Rectal smooth muscle tissue (tissue), 1 donor: Measurements from ENCODE around the gene ANKRD1.

Experiments
- H3K27ac ChIP-seq: one replicate; pipeline ENCODE4 v1.7.0; 2013; ENCODE audit warnings: low read depth, low read length, inconsistent platforms
- H3K27me3 ChIP-seq: one replicate; pipeline ENCODE4 v1.7.0; 2013; ENCODE audit warnings: low read length; ENCODE audit not compliant: control insufficient read depth, insufficient read depth
- H3K36me3 ChIP-seq: one replicate; pipeline ENCODE4 v1.7.0; 2013; ENCODE audit warnings: low read length; ENCODE audit not compliant: control insufficient read depth, insufficient read depth
- H3K4me1 ChIP-seq: one replicate; pipeline ENCODE4 v1.7.0; 2013; ENCODE audit warnings: low read length; ENCODE audit not compliant: control insufficient read depth, insufficient read depth
- H3K4me3 ChIP-seq: one replicate; pipeline ENCODE4 v1.7.0; 2013; ENCODE audit warnings: low read length
- H3K9ac ChIP-seq: one replicate; pipeline ENCODE4 v1.7.0; 2013; ENCODE audit warnings: low read length

Gene ANKRD1

GRCh38 chr10:90920986-90921666 lies at the start of gene ANKRD1:
ANKRD1 (minus strand) TSS chr10:90921087; CDS start chr10:90921027, 60 bp downstream.
- Histone ChIP-seq H3K4me1 (no peaks in the 10 kb centered on the region), H3K4me3 (no peak within 1 kb of the TSS), H3K9ac (no peak within 1 kb of the TSS), H3K36me3 (no peaks in the 10 kb centered on the region), H3K27ac (no peak within 1 kb of the TSS), H3K27me3 (no peaks in the 10 kb centered on the region)

- H3K36me3 ChIP-seq: no peaks in the 10 kb centered on the region
- no peaks in the 10 kb centered on the region for H3K27me3 ChIP-seq
- H3K9ac ChIP-seq: no peak overlapping the region
- no peak overlapping the region for H3K4me3 ChIP-seq
- H3K27ac ChIP-seq: no peak overlapping the region
- no peaks in the 10 kb centered on the region for H3K4me1 ChIP-seq
Measured at GRCh38 chr10:90969947-90970673, 49.2 kb upstream of the ANKRD1 start.

DNA sequence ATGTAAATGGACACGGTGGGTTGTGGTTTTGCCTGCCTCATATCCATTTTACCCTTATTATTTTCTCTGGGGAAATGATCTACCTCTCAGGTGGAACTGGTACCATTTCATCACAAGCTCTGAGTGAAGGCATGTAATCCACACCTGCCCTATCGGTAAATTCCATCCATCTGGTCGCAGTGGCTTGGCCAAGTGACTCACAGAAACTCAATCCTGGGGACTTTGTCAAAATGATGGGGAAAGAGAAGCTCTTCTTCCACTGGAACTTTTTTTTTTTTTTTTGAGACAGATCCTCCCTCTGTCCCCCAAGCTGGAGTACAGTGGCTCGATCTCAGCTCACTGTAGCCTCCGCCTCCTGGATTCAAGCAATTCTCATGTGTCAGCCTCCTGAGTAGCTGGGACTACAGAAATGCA lies 48.2 kb upstream of the ANKRD1 start:
- Histone ChIP-seq H3K4me1 (no peaks in the 10 kb centered on the region), H3K27ac (no peak overlapping the region), H3K36me3 (no peaks in the 10 kb centered on the region), H3K27me3 (no peaks in the 10 kb centered on the region), H3K9ac (no peak overlapping the region), H3K4me3 (no peak overlapping the region)

GRCh38 chr10:90968328-90969081 lies 47.6 kb upstream of the ANKRD1 start:
- Histone ChIP-seq H3K9ac (no peak overlapping the region), H3K27ac (no peak overlapping the region), H3K27me3 (no peaks in the 10 kb centered on the region), H3K4me3 (no peak overlapping the region), H3K36me3 (no peaks in the 10 kb centered on the region), H3K4me1 (no peaks in the 10 kb centered on the region)

GRCh38 chr10:90967865-90968264 lies 47.0 kb upstream of the ANKRD1 start:
- Histone ChIP-seq H3K27me3 (no peaks in the 10 kb centered on the region), H3K9ac (no peak overlapping the region), H3K27ac (no peak overlapping the region), H3K4me1 (no peaks in the 10 kb centered on the region), H3K4me3 (no peak overlapping the region), H3K36me3 (no peaks in the 10 kb centered on the region)

DNA sequence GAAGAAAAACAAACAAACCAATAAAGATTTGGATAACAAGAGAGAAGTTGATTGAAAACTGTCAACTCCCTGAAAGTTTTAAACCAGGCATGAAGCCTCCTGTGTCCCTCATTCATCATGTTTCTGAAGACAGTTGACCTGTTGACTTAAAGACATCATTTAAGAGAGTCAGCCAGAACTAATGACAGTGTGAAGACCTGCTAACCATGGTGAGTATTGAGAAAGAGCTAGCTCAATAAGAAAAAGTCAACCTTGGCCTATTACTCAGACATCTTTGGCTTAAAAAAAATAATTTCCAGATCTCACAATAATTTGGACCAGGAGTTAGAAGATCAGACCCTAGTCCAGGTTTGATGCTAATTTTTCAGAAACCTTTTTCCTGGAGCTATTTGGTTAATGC lies 45.3 kb upstream of the ANKRD1 start:
- Histone ChIP-seq H3K4me1 (no peaks in the 10 kb centered on the region), H3K27ac (no peak overlapping the region), H3K9ac (no peak overlapping the region), H3K27me3 (no peaks in the 10 kb centered on the region), H3K4me3 (no peak overlapping the region), H3K36me3 (no peaks in the 10 kb centered on the region)

DNA sequence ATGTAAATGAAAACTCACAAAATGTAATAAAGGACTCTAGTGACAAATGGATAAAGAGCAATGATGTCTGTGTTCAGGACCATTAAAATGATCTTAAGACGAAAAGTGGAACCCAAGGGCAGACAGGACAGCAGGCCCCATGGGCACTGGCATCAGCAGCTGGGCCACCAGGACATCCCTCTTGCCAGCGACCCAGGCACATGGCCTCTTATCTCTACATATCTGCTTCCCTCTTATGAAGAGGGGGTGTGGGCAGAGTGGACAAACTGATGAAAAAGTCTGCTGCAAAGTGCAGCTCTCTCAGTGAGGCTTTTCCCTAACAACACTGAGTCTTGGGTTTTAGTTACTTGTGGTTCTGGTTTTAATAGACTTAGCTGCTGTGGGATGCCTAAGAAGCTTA lies 44.8 kb upstream of the ANKRD1 start:
- Histone ChIP-seq H3K36me3 (no peaks in the 10 kb centered on the region), H3K4me1 (no peaks in the 10 kb centered on the region), H3K9ac (no peak overlapping the region), H3K27ac (no peak overlapping the region), H3K4me3 (no peak overlapping the region), H3K27me3 (no peaks in the 10 kb centered on the region)

GRCh38 chr10:90964781-90965465 lies 44.0 kb upstream of the ANKRD1 start:
- Histone ChIP-seq H3K36me3 (no peaks in the 10 kb centered on the region), H3K27me3 (no peaks in the 10 kb centered on the region), H3K4me1 (no peaks in the 10 kb centered on the region), H3K27ac (no peak overlapping the region), H3K4me3 (no peak overlapping the region), H3K9ac (no peak overlapping the region)

DNA sequence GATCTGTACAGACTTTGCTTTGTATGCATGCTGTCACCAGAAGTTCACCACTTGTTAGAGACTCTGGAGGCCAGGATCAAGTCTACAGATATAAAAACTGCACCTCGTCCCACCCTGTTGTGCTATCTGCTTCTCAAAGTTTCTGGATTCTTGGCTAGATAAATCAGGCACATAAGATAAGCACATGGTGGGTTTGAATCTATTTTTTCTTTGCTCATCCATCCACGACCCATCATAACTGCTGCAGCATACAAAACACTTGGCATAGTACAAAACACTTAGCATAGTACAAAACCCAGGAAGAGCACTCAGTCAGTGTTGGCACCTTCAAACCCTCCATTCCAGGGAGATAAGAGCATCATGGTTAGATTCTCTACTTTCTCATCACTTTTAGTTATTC lies 42.4 kb upstream of the ANKRD1 start:
- Histone ChIP-seq H3K9ac (no peak overlapping the region), H3K4me1 (no peaks in the 10 kb centered on the region), H3K36me3 (no peaks in the 10 kb centered on the region), H3K4me3 (no peak overlapping the region), H3K27ac (no peak overlapping the region), H3K27me3 (no peaks in the 10 kb centered on the region)

DNA sequence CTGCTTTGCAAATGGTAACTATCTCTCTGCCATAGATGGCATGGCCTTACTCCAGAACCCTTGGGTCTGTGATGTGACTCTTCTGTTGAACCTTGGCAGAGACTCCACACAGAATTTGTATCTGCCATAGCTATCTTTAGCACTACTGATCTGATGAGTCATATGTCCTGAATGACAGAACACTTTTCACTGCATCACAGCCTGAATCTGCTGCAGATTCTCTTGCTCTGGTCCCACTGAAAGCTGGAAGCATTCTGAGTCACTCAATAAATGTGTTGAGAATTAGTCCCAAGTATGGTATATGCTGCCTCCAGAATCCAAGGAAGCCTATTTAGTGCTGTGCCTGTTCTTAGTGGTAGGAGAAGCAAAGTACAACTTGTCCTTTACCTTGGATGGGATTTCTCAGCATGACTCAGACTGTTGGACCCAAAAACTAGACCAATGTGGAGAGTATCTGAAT lies 39.5 kb upstream of the ANKRD1 start:
- Histone ChIP-seq H3K9ac (no peak overlapping the region), H3K4me3 (no peak overlapping the region), H3K4me1 (no peaks in the 10 kb centered on the region), H3K27ac (no peak overlapping the region), H3K27me3 (no peaks in the 10 kb centered on the region), H3K36me3 (no peaks in the 10 kb centered on the region)

- no peak overlapping the region for H3K4me3 ChIP-seq
- no peaks in the 10 kb centered on the region for H3K36me3 ChIP-seq
- no peaks in the 10 kb centered on the region for H3K4me1 ChIP-seq
- H3K27ac ChIP-seq: no peak overlapping the region
- H3K27me3 ChIP-seq: no peaks in the 10 kb centered on the region
- no peak overlapping the region for H3K9ac ChIP-seq
Measured at GRCh38 chr10:90959826-90960225, 38.9 kb upstream of the ANKRD1 start.

DNA sequence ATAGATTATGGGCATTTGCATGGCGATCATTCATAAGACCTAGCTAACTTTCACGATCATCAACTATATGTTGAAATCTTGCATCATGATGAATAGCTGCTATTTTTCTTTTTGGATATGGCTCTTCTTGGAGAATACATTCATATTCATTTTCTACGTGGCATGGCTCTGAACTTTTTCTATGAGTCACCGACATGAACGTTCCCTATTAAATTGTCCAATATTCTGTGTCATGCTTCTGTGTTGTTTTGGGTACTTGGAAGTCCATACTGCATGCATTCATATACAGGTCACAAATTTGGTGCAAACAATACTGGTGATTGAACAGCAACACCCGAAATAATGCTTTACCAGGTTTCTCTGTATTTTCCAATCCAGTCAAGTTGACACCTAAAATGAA lies 37.9 kb upstream of the ANKRD1 start:
- Histone ChIP-seq H3K9ac (no peak overlapping the region), H3K27ac (no peak overlapping the region), H3K4me3 (no peak overlapping the region), H3K27me3 (no peaks in the 10 kb centered on the region), H3K36me3 (no peaks in the 10 kb centered on the region), H3K4me1 (no peaks in the 10 kb centered on the region)
